Lung (tissue), 12 donors: Measurements from ENCODE around the gene KDM6A. TPM values are rescaled to one million over a fixed set of nuclear protein-coding genes. Genes with fewer than 3 reads are reported as not detected.
"Not testable (repeated sequence)": the region's sequence is repeated elsewhere in the genome, so short reads cannot be mapped to it uniquely, and the experiment has no call there.

Experiments
- ATAC-seq: fragments of 200-7000 bp; cut with Tn5 transposase; one replicate; pipeline ENCODE4 v1.9.1; 2020; ENCODE audit warnings: moderate number of reproducible peaks; ENCODE audit not compliant: insufficient read depth, low FRiP score
- DNase-seq, 3 donors: peaks; one replicate each; pipeline ENCODE4 v3.0.0-alpha.2; 2013 to 2017
- H3K27ac ChIP-seq, 2 donors: one replicate each; pipeline ENCODE4 v1.5.1; 2013; ENCODE audit warnings: mild to moderate bottlenecking in 2 of 2, moderate library complexity in 2 of 2, control low read depth in 1 of 2, inconsistent platforms in 1 of 2, low read depth in 1 of 2, low read length in 1 of 2
- H3K27me3 ChIP-seq, 3 donors: one replicate each; pipeline ENCODE4 v1.5.1; 2013; ENCODE audit warnings: low read length in 2 of 3; ENCODE audit not compliant: control insufficient read depth in 3 of 3, insufficient read depth in 3 of 3
- H3K36me3 ChIP-seq, 4 donors: one replicate each; pipeline ENCODE4 v1.5.1; 2013; ENCODE audit warnings: low read length in 4 of 4, mild to moderate bottlenecking in 1 of 4, moderate library complexity in 1 of 4; ENCODE audit not compliant: control insufficient read depth in 4 of 4, insufficient read depth in 4 of 4
- H3K4me1 ChIP-seq, 5 donors: one replicate each; pipeline ENCODE4 v1.5.1; 2013; ENCODE audit warnings: low read length in 5 of 5, mild to moderate bottlenecking in 2 of 5, moderate library complexity in 1 of 5; ENCODE audit not compliant: control insufficient read depth in 5 of 5, insufficient read depth in 5 of 5
- H3K4me3 ChIP-seq: one replicate; pipeline ENCODE4 v1.5.1; 2013; ENCODE audit warnings: mild to moderate bottlenecking, control low read depth, moderate library complexity
- H3K9ac ChIP-seq, 2 donors: one replicate each; pipeline ENCODE4 v1.5.1; 2013; ENCODE audit warnings: low read length in 2 of 2, control low read depth in 1 of 2; ENCODE audit not compliant: insufficient read depth in 1 of 2
- H3K9me3 ChIP-seq, 4 donors: one replicate each; pipeline ENCODE4 v1.5.1; 2013; ENCODE audit warnings: low read length in 3 of 4, mild to moderate bottlenecking in 1 of 4, moderate library complexity in 1 of 4; ENCODE audit not compliant: control insufficient read depth in 4 of 4, insufficient read depth in 3 of 4
- WGBS, 2 donors: extraction: QIAGEN DNeasy Blood & Tissue Kit; methylation state at CpG; one replicate each; pipeline ENCODE4 v1.1.7; 2013; 5-methylcytosine and 5-hydroxymethylcytosine counted together
- polyA plus RNA-seq, 2 donors: library from polyadenylated mRNA; stranded (reverse); fragments of 200-250 nt; gene quantifications; one replicate each; pipeline ENCODE4 v1.2.1, GENCODE V29; 2013
- total RNA-seq, 2 donors: library from RNA; depleted of rRNA in 1 of 2; stranded (reverse); fragments of >200 nt in 1 of 2; gene quantifications; one replicate each; pipeline ENCODE4 v1.2.1, GENCODE V29; 2014 to 2021
- TF ChIP-seq, protein P1 (sequence below): IDR thresholded peaks from 2 replicates; pipeline ENCODE4 v1.5.1; 2012; ENCODE audit warnings: mild to moderate bottlenecking; ENCODE audit errors: control extremely low read depth, extremely low read depth
- donor health status: control.
- donor health status: control.
- donor health status: Bipolar disorder and iron deficiency.
- donor health status: healthy.
- donor health status: DM: yes; HTN: yes; CAD: no.

Gene KDM6A
- total and polyA plus RNA-seq, 4 donors = 7.6 to 141 (median 23.5) TPM

DNA sequence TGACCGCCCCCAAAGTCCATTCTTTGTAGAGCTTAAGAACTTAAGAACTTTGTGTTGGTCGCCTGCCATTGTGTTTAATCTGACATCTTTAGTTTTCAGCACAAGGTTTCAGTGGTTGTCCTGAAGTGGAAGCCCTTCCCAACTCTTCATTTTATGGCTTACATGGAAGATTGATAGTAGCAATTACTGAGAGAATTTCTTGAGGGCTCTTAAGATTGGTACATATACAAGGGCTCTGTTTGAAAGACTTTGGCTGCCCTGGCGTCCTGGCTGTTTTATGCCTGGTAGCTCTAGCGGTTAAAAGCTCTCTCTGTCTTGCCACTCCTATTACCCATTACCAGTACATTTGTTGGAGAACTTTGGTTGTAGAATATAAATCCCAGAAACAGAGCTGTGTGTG lies 75.0 kb downstream of the KDM6A start:
- Histone ChIP-seq H3K27ac (no peak overlapping the region), H3K27me3 (no peaks in the 10 kb centered on the region), H3K9me3 (peaks cover 0 to 5% (median 0%) of the 10 kb centered on the region in 4 donors), H3K4me3 (no peak overlapping the region), H3K4me1 (peaks cover 0 to 11% (median 2%) of the 10 kb centered on the region in 5 donors), H3K9ac (no peak overlapping the region), H3K36me3 (peaks cover 0 to 5% (median 1%) of the 10 kb centered on the region in 4 donors)
- ATAC-seq = no peak
- no peak for DNase-seq
- 75 to 81% methylated on average over 4 of the region's 4 CpGs for WGBS, 2 donors
- TF ChIP-seq, protein P1, sequence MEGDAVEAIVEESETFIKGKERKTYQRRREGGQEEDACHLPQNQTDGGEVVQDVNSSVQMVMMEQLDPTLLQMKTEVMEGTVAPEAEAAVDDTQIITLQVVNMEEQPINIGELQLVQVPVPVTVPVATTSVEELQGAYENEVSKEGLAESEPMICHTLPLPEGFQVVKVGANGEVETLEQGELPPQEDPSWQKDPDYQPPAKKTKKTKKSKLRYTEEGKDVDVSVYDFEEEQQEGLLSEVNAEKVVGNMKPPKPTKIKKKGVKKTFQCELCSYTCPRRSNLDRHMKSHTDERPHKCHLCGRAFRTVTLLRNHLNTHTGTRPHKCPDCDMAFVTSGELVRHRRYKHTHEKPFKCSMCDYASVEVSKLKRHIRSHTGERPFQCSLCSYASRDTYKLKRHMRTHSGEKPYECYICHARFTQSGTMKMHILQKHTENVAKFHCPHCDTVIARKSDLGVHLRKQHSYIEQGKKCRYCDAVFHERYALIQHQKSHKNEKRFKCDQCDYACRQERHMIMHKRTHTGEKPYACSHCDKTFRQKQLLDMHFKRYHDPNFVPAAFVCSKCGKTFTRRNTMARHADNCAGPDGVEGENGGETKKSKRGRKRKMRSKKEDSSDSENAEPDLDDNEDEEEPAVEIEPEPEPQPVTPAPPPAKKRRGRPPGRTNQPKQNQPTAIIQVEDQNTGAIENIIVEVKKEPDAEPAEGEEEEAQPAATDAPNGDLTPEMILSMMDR = no peak

DNA sequence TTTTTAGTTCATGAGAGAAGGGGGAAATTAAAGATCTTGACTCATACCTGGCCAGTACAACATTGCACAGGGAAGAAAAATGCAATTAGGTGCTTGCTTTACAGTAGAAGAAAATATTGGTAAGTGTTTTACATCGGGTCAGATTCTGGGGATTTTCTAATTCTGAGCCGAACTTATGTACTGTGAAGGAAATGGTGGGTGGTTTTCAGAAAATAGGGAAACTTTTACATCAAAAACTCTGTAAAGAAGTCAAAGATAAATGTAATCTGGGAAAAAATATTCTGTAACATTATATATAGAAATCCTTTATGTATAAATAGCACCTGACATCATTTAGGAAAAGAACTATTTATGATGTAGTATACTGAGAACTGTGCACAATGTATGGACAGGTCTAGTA lies 75.4 kb downstream of the KDM6A start:
- DNase-seq = no peak
- ATAC-seq = no peak
- 70 to 80% methylated on average over 2 of the region's 2 CpGs for WGBS, 2 donors
- TF ChIP-seq, protein P1 = no peak
- no peak overlapping the region for H3K27ac ChIP-seq
- H3K9me3 ChIP-seq = peaks cover 0 to 5% (median 0%) of the 10 kb centered on the region in 4 donors
- H3K9ac ChIP-seq = no peak overlapping the region
- H3K4me3 ChIP-seq = no peak overlapping the region
- peaks cover 0 to 11% (median 2%) of the 10 kb centered on the region in 5 donors for H3K4me1 ChIP-seq
- no peaks in the 10 kb centered on the region for H3K27me3 ChIP-seq
- peaks cover 0 to 5% (median 2%) of the 10 kb centered on the region in 4 donors for H3K36me3 ChIP-seq

DNA sequence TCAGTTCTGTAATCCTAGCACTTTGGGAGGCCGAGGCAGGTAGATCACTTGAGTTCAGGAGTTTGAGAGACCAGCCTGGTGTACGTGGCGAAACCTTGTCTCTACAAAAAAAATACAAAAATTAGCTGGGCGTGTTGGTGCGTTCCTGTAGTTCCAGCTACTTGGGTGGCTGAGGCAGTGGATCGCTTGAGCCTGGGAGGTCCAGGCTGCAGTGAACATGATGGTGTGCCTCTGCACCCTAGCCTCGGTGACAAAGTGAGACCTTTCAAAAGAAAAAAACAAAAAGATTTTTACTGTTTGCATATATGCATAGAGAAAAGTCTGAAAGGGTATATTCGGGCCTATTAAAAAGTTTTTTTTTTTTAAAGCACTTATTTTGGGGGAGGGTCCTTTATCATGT lies 76.1 kb downstream of the KDM6A start:
- no peak for ATAC-seq
- DNase-seq = peak in 1 of 3 donors; percentile 29
- Histone ChIP-seq H3K4me1 (peaks cover 0 to 11% (median 5%) of the 10 kb centered on the region in 5 donors), H3K9me3 (peaks cover 0 to 5% (median 0%) of the 10 kb centered on the region in 4 donors), H3K27me3 (no peaks in the 10 kb centered on the region), H3K36me3 (peaks cover 0 to 5% (median 2%) of the 10 kb centered on the region in 4 donors), H3K27ac (no peak overlapping the region), H3K9ac (no peak overlapping the region), H3K4me3 (no peak overlapping the region)
- WGBS, 2 donors = 77 to 84% methylated on average over 8 of the region's 8 CpGs
- TF ChIP-seq, protein P1 = no peak

DNA sequence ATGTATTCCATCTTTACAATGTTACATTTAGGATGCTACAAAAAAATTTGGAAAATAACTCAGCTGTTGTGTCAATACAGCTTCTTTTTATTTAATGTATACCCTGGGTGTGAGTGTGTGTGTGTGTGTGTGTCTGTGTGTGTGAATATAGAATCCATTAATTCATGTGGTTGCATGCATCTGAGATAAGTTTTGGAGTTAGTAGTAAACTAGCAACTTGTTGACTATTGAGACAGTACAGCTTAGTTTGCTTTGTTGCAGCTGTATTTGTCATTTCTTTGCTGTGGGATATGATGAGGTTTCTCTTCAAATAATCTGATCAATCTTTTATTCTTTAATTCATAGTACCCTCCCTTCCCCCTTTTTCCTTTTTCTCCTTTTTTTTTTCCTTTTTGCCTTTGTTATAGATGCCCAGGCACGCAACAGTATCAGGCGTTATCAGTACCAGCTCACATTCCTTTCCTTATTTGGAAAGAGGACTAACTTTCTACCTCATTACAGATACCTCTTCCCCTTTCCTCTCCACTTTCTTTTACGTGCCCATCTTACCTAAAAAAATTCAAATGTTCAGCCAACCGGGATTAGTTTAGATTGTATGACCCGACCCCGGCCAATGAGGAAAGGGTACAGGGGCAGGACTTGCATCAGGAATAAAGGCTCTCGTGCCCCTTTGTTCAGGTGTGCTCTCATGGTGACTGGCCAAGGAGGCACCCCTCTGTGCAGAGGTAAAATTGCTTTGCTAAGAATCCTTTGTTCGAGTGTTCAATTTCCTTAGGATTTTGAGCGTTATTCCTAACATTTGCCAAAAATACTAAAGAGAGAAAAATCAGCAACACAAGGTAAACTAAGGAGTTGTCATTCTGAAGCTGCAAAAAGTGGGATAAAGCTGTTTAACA lies 77.7 kb downstream of the KDM6A start:
- H3K27ac ChIP-seq = peak overlapping the region in 1 of 2 donors; percentile 21
- H3K9me3 ChIP-seq, H3K36me3 ChIP-seq, H3K4me3 ChIP-seq, ATAC-seq, H3K27me3 ChIP-seq, H3K9ac ChIP-seq: not testable (repeated sequence)
- peaks cover 4 to 21% (median 6%) of the 10 kb centered on the region in 5 donors for H3K4me1 ChIP-seq
- WGBS, 2 donors = 54 to 58% methylated on average over 9 of the region's 9 CpGs
- peak in 2 of 3 donors; percentile 10 to 17 for DNase-seq
